H7 (cell line): Measurements from ENCODE around the gene WWOX. TPM values are rescaled to one million over a fixed set of nuclear protein-coding genes. Genes with fewer than 3 reads are reported as not detected.

Experiments
- DNase-seq: peaks from one replicate; pipeline ENCODE4 v3.0.0; 2012
- H3K27me3 ChIP-seq: 2 replicates; pipeline ENCODE4 v1.6.0; 2011; ENCODE audit warnings: mild to moderate bottlenecking, low read length; ENCODE audit not compliant: control insufficient read depth, insufficient read depth
- H3K36me3 ChIP-seq: replicated peaks from 2 replicates; pipeline ENCODE4 v1.5.1; 2011; ENCODE audit warnings: low read length; ENCODE audit not compliant: control insufficient read depth, insufficient read depth
- H3K4me3 ChIP-seq: 2 replicates; pipeline ENCODE4 v1.5.1; 2011; ENCODE audit warnings: low read depth, mild to moderate bottlenecking, control low read depth, low read length, moderate library complexity; ENCODE audit not compliant: insufficient read depth
- total RNA-seq: library from RNA; depleted of rRNA; stranded (reverse); fragments of >200 nt; shearing (Covaris generic); gene quantifications from 2 replicates; pipeline ENCODE4 v1.2.3, GENCODE V29; 2014

WWOX gene
- total RNA-seq, 1 experiment from 2014 or later, result 29.2 TPM

DNA sequence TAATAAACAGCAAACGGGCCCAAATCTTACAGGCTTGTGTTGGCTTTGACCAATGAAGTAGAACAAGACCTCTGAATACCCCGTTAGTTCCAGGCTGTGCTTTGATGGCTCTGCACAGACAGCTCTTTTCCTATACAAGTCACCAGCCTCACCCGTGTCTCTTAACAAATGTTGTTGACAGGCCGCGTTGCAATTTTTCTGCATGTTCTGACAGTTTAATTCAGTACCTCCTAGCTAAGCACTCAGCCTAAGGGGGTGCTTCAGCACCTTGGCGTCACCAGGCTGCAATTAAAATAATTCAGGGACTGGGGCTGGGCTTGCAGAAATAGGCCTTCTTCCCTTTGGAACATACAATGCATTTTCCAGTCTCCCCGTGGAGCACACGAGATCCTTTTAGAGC, 1001.0 kb downstream of the WWOX start:
- no peak for DNase-seq
- no peaks in the 10 kb centered on the region for H3K36me3 ChIP-seq
- H3K27me3 ChIP-seq, result no peaks in the 10 kb centered on the region
- no peak overlapping the region for H3K4me3 ChIP-seq

DNA sequence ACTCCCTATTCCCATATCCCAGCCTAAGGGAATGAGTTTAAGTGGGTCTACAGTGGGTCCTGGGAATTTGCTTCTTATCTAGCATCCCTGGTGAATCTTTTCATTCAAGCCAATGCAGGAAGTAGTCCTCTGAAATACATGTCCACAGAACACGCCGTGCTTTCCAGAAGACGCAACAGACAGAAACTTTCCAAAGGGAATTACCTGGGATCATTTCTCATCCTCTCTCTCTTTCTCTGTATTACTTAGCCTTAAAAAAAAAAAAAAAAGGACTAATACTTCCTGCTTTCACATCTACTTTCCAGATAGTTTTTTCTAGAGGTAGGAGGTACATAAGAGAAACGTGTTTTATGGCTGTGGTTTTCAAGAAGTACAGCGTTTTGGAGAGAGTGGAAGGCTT, 1002.0 kb downstream of the WWOX start:
- no peak overlapping the region for H3K4me3 ChIP-seq
- DNase-seq, result no peak
- H3K36me3 ChIP-seq, result no peaks in the 10 kb centered on the region
- H3K27me3 ChIP-seq, result no peaks in the 10 kb centered on the region

DNA sequence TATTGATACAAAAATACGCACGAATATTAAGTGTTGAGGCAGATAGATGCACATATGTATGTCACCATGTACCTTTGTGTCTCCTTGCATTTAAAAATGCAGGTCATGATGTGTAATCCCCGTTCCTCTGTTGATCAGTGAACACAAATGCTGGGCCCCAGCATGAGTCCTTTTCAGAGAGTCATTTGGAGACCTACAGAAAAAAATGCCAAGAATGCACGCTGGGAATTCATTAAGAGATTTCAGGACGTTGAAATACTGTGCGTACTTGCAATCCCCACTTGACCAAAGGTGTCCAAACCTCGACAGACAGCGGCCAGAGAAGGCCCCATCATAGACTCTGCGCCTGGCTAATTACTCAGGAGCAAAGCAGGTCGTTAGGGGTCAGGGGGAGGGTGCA, 1005.1 kb downstream of the WWOX start:
- Histone ChIP-seq H3K36me3 (no peaks in the 10 kb centered on the region), H3K4me3 (no peak overlapping the region)

DNA sequence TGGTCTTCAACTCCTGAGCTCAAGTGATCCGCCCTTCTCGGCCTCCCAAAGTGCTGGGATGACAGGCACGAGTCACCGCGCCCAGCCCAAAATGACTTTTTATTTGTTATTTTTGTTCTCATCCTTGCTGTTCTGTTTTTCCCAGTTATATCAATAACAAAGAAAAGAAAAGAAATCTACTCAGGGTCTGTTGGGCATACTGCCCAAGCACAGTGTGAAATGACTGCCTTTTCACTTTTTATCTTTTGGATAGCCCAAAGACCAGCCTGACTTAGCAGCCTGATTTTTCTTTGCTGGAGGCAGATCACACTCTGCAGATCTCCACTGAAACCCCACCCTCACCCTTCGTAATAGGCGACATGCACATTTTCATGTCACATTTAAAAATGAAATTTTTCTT, 1007.8 kb downstream of the WWOX start:
- Histone ChIP-seq H3K27me3 (no peaks in the 10 kb centered on the region), H3K4me3 (no peak overlapping the region), H3K36me3 (no peaks in the 10 kb centered on the region)
- no peak for DNase-seq

More for the DNA sequence above, 1005.1 kb downstream of the WWOX start:
- no peak for DNase-seq
- no peaks in the 10 kb centered on the region for H3K27me3 ChIP-seq

DNA sequence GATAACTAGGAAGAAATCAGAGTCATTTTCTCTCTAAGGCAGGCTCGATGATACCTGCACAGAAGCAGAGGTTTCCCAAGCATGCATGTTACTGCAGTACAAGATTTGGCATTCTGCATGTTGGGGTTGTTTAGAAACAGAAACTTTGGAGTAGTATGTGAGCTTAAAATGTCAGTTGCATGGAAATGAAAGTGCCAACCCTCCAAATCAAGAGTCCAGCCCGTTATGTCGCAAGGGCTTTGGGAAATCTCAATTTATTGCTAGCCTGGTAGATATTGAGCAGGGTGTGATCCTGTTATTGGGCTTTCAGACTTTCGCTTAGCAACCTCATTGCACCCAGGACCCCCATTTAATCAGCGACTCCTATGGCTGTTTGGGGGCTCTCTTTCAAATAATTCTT, 1010.3 kb downstream of the WWOX start:
- no peak for DNase-seq
- no peak overlapping the region for H3K4me3 ChIP-seq
- H3K27me3 ChIP-seq, result no peaks in the 10 kb centered on the region
- no peaks in the 10 kb centered on the region for H3K36me3 ChIP-seq

DNA sequence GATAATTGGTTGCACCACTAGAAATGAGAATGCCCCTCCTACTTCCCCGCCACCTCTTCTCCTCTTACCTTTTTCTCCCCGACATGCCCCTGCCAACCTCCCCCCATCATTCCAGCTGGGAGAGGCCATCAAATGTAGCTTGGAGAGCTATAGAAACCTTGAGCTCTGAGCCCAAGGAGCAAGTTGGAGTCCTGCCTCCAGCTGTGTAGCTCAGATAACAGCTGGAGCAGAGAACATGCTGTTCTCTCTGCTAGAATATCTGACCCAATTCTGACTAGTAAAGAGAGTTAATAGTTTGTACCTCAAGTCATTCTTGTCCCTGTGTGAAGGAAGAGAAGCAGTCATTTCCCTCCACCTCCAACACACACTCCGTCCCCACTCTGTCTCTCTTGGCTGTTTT, 1010.8 kb downstream of the WWOX start:
- H3K4me3 ChIP-seq, result no peak overlapping the region

DNA sequence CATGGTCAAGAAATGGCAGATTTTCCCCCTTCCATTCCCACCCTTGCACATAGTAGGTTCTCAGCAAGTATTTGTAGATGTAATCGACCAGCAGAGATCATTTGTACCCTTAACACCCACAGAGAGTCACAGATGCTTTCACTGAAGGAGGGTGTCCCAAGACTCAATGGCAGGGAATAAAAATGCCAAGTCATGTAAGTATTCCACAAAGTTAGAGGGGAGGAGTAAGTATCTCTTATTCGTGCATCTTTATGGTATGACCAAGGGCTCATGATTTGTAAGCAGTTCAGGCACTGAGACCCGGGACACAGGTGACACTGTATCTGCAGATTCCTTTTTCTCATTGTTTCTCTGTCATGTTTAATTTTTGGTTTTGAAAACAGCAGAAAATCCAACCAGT, 1011.5 kb downstream of the WWOX start:
- Histone ChIP-seq H3K36me3 (no peaks in the 10 kb centered on the region), H3K4me3 (no peak overlapping the region), H3K27me3 (no peaks in the 10 kb centered on the region)
- DNase-seq, result no peak

More for the DNA sequence above, 1010.8 kb downstream of the WWOX start:
- no peaks in the 10 kb centered on the region for H3K36me3 ChIP-seq
- H3K27me3 ChIP-seq, result no peaks in the 10 kb centered on the region
- no peak for DNase-seq

DNA sequence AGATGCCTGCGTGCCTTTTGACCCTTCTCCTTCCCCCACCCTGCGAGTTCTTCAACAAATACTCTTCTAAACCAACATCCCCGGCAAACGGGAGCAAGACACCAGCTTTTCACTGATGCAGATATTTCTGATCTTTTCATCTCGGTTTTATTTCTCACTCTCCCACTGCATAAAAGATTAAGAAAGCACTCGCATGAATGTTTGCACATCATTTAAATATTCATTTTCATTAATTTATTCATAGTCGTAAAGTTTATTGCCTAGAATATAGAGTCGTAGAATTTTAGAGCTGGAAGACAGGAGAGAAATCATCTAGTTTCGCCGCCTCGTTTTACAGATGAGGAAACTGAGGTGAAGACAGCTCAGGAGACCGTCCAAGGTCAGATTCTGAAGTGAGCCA, 1013.0 kb downstream of the WWOX start:
- Histone ChIP-seq H3K4me3 (no peak overlapping the region), H3K36me3 (no peaks in the 10 kb centered on the region), H3K27me3 (no peaks in the 10 kb centered on the region)
- no peak for DNase-seq

DNA sequence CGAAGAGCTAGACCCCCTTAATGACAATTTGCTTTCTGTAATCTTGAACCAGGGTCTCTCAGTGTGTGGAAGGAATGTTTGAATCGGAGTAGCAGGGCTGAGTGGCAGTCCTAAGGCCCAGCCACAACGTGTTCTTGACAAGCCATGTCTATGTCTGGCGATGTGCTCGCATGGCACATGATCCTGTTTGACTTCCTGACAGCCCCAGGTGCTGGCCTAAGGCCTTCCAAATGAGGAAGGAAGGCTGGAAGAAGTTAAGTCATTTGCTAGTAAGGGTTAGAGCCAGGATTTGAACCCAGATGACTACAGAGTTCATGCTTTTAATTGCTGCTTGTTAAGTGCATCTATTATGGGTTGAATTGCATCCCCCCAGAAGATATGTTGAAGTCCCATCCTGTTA, 1014.4 kb downstream of the WWOX start:
- no peak for DNase-seq

DNA sequence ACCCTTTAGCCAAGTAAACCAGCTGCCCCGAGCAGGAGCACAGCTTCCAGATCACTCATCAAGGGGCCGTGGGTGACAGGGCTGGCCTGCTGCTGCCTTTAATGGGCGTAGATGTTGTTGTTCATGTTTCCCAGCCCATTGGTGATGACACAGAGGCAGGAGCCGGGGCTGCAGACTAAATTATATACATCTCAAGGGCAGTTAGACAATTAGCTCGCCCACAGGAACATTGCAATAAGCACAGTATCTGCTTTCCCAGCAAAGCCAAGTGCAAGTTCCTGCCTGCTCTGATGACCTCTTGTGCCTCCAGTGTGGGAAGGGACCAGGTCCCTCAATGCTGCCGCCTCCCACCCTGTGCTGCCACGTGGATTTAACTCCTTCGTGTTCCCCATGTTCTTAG, 1015.3 kb downstream of the WWOX start:
- H3K36me3 ChIP-seq, result no peaks in the 10 kb centered on the region
- no peak overlapping the region for H3K4me3 ChIP-seq
- DNase-seq, result no peak
- no peaks in the 10 kb centered on the region for H3K27me3 ChIP-seq

More for the DNA sequence above, 1014.4 kb downstream of the WWOX start:
- no peaks in the 10 kb centered on the region for H3K36me3 ChIP-seq
- no peak overlapping the region for H3K4me3 ChIP-seq
- no peaks in the 10 kb centered on the region for H3K27me3 ChIP-seq

DNA sequence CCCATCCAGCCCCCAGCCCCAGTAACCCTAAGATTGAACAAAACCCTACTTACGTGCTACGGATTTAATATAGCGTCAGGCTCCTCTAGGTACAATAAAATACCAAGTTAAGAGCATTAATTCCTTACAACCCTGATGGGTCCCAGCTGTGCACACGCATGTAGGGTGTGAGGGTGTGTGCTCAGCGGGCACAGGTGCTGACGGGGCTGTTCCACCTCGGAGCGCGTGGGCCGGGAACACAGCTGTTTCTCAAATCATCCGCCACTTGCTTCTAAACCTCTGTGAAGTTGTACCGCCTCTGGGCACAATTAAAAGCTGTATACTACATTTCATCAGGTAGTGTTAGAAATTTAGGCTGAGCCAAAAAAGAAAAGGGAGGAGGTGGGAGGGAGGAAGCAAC, 1022.5 kb downstream of the WWOX start:
- Histone ChIP-seq H3K4me3 (no peak overlapping the region), H3K27me3 (no peaks in the 10 kb centered on the region), H3K36me3 (no peaks in the 10 kb centered on the region)
- no peak for DNase-seq

DNA sequence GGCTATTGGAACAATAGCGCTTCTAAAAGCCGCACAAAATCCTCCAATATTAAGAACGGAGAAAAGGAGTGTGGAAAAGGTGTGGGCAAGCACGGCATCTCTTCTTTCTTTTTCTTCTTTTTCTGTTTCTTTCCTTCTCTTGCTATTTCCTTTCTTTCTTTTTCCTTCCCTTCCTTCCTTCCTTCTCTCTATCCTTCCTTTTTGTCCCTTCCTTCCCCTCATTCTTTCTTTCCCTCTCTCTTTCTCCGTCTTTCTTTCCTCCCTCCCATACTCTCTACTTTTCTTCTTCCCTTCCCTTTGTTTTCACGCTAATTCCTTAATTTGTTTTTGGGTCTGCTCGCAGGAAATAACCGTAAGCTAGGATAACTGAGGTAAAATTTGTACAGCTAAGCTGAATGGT, 1022.9 kb downstream of the WWOX start:
- Histone ChIP-seq H3K36me3 (no peaks in the 10 kb centered on the region), H3K4me3 (no peak overlapping the region), H3K27me3 (no peaks in the 10 kb centered on the region)
- DNase-seq, result no peak

DNA sequence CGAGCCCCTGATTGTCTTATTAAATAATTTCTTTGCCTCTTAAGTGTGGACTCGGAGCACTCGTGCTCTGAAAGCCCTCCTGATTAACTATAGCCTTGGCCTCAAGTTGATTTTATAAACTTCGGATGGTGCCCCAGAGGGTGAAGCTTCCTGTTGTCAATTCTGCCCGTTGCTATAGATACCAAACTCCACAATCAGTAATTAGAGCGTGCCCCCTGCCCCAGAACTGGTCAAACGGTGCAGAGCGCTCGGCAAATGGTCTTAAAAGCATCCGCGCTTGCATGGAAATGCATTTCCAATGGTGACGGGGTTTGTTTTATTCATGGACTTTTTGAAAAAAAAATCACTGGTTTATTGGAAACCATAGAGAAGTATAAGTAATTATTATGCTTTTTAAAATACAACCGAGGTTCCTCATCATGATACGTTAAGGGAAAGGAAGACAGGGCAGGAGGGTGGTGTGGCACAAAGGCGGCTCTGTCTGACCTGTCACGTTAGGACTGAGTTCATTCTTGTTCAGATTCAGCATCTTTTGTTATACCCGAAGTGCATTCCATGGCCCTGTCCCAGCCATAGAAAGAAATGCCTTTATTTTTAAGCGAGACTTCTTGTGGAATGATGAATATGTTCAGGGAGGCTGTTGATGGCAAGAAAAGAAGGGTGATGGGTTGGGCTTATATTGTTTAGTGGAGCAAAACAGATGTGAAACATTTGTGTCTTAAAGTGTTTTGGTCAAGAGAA, 1024.7 kb downstream of the WWOX start:
- DNase-seq, result no peak
- Histone ChIP-seq H3K27me3 (no peaks in the 10 kb centered on the region), H3K4me3 (no peak overlapping the region), H3K36me3 (no peaks in the 10 kb centered on the region)

DNA sequence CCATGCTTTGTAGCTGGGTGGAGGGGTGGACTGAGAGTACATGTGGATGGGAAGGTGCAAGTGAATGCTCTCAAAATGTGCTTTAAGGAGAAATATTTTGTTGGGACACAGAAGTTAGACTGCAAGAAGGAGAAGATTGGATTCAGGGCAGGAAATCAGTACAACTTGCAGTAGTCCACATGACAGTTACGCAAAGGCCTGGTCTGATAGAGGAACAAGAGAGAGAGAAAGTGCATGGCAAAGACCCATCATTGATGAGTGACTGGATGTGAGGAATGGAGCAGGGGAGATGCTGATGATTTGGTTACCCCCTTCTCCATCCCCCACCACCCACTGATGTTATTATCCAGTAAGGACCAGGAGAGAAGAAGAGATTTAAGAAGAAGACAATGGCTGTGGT, 1028.3 kb downstream of the WWOX start:
- DNase-seq, result no peak
- H3K36me3 ChIP-seq, result no peaks in the 10 kb centered on the region
- H3K4me3 ChIP-seq, result no peak overlapping the region
- no peaks in the 10 kb centered on the region for H3K27me3 ChIP-seq

DNA sequence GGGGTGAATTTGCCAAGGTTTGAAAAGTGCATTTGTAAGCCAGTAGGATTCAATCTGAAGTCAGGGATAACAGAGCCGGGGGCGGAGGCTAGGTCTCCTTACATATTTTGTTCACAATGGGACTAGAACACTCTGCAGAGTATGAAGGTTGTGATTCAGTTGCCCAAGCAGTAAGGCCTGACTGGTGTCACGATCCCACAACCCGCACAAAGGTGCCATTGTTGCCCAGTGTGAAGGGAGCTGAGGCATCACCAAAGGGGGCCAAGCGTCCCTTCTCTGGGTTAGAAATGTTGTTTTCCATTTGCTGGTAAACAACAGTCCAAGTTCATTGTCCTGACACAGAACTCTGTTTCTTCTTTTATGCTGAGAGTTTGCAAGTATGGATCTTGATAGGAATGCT, 1029.3 kb downstream of the WWOX start:
- Histone ChIP-seq H3K36me3 (no peaks in the 10 kb centered on the region), H3K4me3 (no peak overlapping the region), H3K27me3 (no peaks in the 10 kb centered on the region)
- no peak for DNase-seq

DNA sequence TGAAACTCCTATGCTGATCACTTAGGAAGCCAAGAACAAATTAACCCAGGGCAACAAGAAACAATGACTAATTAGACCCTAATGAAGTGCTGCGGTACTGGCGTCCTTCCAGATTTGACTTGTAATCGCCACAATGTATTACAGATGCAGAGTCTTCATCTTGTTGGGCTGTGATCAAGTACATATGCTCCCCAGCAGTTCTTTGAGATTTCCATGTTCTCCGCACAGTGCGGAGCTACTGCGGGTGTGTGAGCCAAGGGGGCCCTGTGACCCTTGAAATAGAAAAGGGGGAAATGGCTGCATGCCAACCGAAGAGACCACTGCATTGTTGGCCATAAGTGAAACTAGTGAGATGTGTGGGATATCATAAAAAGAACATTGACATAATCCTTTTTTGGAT, 1031.2 kb downstream of the WWOX start:
- no peak for DNase-seq
- H3K4me3 ChIP-seq, result no peak overlapping the region
- no peaks in the 10 kb centered on the region for H3K36me3 ChIP-seq
- no peaks in the 10 kb centered on the region for H3K27me3 ChIP-seq
